ENCODE measurements around the gene C8A.

DNA sequence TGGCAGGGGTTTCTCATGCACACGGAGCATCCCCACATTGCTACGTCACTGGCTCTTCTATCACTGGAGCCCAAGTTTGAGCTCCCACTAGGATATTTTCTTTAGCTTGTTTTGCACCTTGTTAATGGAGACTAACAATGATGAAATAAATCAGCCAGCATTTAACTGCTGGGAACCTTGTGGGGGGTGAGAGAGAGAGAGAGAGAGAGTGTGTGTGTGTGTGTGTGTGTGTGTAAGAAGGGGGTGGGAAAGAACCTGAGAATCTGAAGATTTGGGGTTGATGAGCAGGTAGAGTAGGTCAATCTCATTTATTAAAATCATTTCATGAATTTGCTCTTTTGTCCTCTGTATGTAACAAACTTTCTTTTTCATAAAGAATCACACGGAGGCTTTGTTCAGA lies 110.6 kb downstream of the C8A start:
- no peak for TF ChIP-seq POLR2A (IDR thresholded peaks at IDR 0.05)
- TF ChIP-seq, protein P1, sequence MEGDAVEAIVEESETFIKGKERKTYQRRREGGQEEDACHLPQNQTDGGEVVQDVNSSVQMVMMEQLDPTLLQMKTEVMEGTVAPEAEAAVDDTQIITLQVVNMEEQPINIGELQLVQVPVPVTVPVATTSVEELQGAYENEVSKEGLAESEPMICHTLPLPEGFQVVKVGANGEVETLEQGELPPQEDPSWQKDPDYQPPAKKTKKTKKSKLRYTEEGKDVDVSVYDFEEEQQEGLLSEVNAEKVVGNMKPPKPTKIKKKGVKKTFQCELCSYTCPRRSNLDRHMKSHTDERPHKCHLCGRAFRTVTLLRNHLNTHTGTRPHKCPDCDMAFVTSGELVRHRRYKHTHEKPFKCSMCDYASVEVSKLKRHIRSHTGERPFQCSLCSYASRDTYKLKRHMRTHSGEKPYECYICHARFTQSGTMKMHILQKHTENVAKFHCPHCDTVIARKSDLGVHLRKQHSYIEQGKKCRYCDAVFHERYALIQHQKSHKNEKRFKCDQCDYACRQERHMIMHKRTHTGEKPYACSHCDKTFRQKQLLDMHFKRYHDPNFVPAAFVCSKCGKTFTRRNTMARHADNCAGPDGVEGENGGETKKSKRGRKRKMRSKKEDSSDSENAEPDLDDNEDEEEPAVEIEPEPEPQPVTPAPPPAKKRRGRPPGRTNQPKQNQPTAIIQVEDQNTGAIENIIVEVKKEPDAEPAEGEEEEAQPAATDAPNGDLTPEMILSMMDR (IDR thresholded peaks at IDR 0.05): no peak

Data from lower leg skin (tissue), 3 donors.